Measurements from ENCODE around the gene HINT2. TPM values are rescaled to one million over a fixed set of nuclear protein-coding genes. Genes with fewer than 3 reads are reported as not detected.

HINT2 gene
- total RNA-seq, 1 experiment from 2014 or later = 53.5 TPM

GRCh38 chr9:35776018-35776417 lies 38.8 kb downstream of the HINT2 start:
- no peak for DNase-seq (ENCODE audit: low read depth)

- no peak for DNase-seq (ENCODE audit: low read depth)
Measured at GRCh38 chr9:35774907-35775635, 39.8 kb downstream of the HINT2 start.

GRCh38 chr9:35771943-35772342 lies 42.9 kb downstream of the HINT2 start:
- DNase-seq (ENCODE audit: low read depth) = no peak

GRCh38 chr9:35771534-35771933 lies 43.3 kb downstream of the HINT2 start:
- no peak for DNase-seq (ENCODE audit: low read depth)

GRCh38 chr9:35771075-35771433 lies 43.8 kb downstream of the HINT2 start:
- DNase-seq (ENCODE audit: low read depth) = no peak

GRCh38 chr9:35769763-35770162 lies 45.1 kb downstream of the HINT2 start:
- no peak for DNase-seq (ENCODE audit: low read depth)

- no peak for DNase-seq (ENCODE audit: low read depth)
Measured at GRCh38 chr9:35767458-35767857, 47.4 kb downstream of the HINT2 start.

GRCh38 chr9:35766997-35767396 lies 47.8 kb downstream of the HINT2 start:
- no peak for DNase-seq (ENCODE audit: low read depth)

GRCh38 chr9:35763803-35764202 lies 51.0 kb downstream of the HINT2 start:
- no peak for DNase-seq (ENCODE audit: low read depth)

- DNase-seq (ENCODE audit: low read depth) = no peak
Measured at GRCh38 chr9:35763181-35763580, 51.7 kb downstream of the HINT2 start.

Other genes starting within 250 kb of the HINT2 start
- gene TESK1, start 209.8 kb downstream of the HINT2 start, total RNA-seq (2014; rRNA removed; shearing (Covaris generic)) = 7.1 and 11.0 TPM in 2 replicates
- gene CD72, start 196.6 kb downstream of the HINT2 start, total RNA-seq (2014; rRNA removed; shearing (Covaris generic)) = 0.05 and 4.1 TPM in 2 replicates
- not detected in 2 replicates for gene SIT1, start 164.1 kb downstream of the HINT2 start, total RNA-seq (2014; rRNA removed; shearing (Covaris generic))
- gene RMRP, start 157.0 kb downstream of the HINT2 start, total RNA-seq (2014; rRNA removed; shearing (Covaris generic)) = 4,274 and 18,093 TPM in 2 replicates
- 4.5 and 7.3 TPM in 2 replicates for gene CCDC107, start 156.8 kb downstream of the HINT2 start, total RNA-seq (2014; rRNA removed; shearing (Covaris generic))
- gene ARHGEF39, start 149.8 kb downstream of the HINT2 start, total RNA-seq (2014; rRNA removed; shearing (Covaris generic)) = 3.0 and 5.7 TPM in 2 replicates
- 38.2 and 67.0 TPM in 2 replicates for gene CA9, start 141.1 kb downstream of the HINT2 start, total RNA-seq (2014; rRNA removed; shearing (Covaris generic))
- 7.0 and 12.1 TPM in 2 replicates for gene TPM2, start 125.1 kb downstream of the HINT2 start, total RNA-seq (2014; rRNA removed; shearing (Covaris generic))
- 110 and 215 TPM in 2 replicates for gene TLN1, start 82.8 kb downstream of the HINT2 start, total RNA-seq (2014; rRNA removed; shearing (Covaris generic))
- gene CREB3, start 82.4 kb downstream of the HINT2 start, total RNA-seq (2014; rRNA removed; shearing (Covaris generic)) = 133 and 168 TPM in 2 replicates
- 19.6 and 22.2 TPM in 2 replicates for gene GBA2, start 65.8 kb downstream of the HINT2 start, total RNA-seq (2014; rRNA removed; shearing (Covaris generic))
- gene RGP1, start 65.8 kb downstream of the HINT2 start, total RNA-seq (2014; rRNA removed; shearing (Covaris generic)) = 17.5 and 22.4 TPM in 2 replicates
- gene MSMP, start 60.8 kb downstream of the HINT2 start, total RNA-seq (2014; rRNA removed; shearing (Covaris generic)) = not detected in 2 replicates
- gene NPR2, start 23.5 kb downstream of the HINT2 start, total RNA-seq (2014; rRNA removed; shearing (Covaris generic)) = 4.4 and 7.6 TPM in 2 replicates
- 0.86 and 2.3 TPM in 2 replicates for gene SPAG8, start 2.8 kb downstream of the HINT2 start, total RNA-seq (2014; rRNA removed; shearing (Covaris generic))
- not detected in 2 replicates for gene FAM221B, start 13.7 kb upstream of the HINT2 start, total RNA-seq (2014; rRNA removed; shearing (Covaris generic))
- 1.9 and 4.2 TPM in 2 replicates for gene TMEM8B, start 14.2 kb upstream of the HINT2 start, total RNA-seq (2014; rRNA removed; shearing (Covaris generic))
- not detected in 2 replicates for gene OR13J1, start 55.4 kb upstream of the HINT2 start, total RNA-seq (2014; rRNA removed; shearing (Covaris generic))
- gene HRCT1, start 91.2 kb upstream of the HINT2 start, total RNA-seq (2014; rRNA removed; shearing (Covaris generic)) = 1.6 and 3.1 TPM in 2 replicates
- not detected in 2 replicates for gene SPAAR, start 94.4 kb upstream of the HINT2 start, total RNA-seq (2014; rRNA removed; shearing (Covaris generic))
- gene OR2S2, start 143.1 kb upstream of the HINT2 start, total RNA-seq (2014; rRNA removed; shearing (Covaris generic)) = not detected in 2 replicates
- 10.9 and 23.7 TPM in 2 replicates for gene RECK, start 221.9 kb upstream of the HINT2 start, total RNA-seq (2014; rRNA removed; shearing (Covaris generic))